GM19328 (cell line): ENCODE results near the gene GMDS.

Experiments used
- ATAC-seq: cut with Tn5 transposase; IDR thresholded peaks from one replicate; pipeline ENCODE4 v1.9.1; 2021; ENCODE audit warnings: mild to moderate bottlenecking, moderate library complexity; ENCODE audit not compliant: unreplicated experiment

GMDS gene

DNA sequence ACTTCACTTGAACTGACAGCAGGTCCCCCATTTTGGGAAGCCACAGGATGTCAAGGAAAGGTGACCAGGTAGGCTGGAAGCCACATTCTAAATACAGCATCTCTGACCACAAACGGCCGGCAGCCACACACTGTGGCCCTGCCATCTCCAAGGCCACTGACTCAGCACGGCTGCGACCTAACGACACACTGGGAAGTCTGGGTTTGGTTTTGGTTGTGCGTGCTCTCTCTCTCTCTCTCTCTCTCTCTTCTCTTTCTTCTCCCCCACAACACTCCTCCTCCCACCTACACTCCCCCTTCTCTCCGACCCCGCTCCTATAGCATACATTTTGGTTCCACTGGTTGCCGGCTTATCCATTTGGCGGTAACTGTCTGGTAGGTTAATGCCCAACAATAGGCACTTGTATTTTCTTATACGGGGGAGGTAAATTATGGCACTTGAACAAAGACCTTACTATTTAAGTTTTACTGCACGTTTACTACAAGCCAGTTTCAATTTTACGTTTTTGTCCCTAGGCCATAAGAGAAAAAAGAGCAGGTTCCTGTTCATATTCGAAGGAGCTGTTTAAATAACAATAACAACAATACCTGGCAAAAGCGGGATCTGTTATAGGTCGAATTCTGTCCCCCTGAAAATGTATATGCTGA is 103.6 kb downstream of the GMDS start:
- no peak for ATAC-seq

DNA sequence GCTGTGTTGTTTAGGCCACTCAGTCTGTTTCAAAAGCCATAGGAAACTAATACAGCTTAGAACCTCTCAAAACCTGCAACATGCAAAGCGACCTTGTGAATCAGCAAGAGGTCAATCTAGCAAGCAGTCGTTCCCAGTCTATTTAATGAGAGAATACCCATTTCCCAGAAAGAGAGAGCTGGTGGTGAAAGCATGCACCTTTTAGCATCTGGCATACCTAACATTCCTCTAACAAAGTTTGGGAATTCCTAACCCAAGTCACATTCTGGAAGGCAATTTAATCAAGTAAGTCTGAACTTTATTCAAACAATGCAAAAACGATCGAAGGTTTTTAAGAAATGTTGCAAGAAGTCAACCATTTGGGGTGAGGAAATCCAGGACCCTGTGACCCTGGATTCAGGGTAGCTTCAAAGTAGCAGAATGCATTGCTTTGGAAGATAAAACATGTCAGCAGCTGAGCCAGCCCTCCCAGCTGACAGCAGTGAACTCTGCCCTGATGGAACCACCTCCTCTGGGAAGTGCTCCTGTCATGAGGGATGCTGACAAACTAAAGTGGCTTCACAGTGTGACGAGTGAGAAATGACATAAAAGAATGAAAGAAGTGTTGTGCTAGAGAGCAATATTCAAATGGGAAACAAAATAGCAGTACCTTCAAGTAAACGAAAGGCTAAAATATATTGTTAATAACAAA is 104.8 kb downstream of the GMDS start:
- ATAC-seq = no peak

DNA sequence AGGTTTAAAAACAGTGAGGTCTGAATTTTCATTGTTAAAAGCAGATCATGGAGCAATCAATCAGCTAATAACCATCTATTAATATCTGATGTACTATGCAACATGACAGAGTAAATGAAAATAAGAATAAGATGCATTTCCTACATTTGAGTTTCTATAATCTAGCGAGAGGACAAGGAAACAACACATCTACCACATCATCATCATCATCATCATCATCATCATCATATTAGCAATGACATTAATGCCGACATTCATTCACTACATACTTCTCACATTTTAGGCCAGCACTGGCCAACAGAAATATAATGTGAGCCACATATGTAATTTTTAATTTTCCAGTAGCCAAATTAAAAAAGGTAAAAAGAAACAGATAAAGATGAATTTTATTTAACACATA is 110.0 kb downstream of the GMDS start:
- ATAC-seq = no peak

DNA sequence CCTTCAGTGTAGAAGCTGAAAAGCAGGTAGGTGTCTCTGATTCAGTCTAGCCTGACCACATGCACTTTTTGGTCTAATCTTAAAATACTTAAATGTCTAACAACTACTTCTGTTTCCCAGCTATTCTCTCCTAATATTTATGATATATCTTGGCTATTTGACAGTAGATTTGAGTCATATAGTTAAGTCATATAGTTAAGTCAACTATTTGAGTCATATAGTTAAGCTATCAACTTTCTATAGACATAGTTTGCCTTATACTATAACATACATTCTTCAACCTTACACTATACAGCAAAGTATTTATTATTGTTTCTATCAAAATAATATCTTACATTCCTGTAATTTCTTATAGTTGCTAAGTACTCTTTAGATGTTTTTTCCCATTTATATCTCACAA is 110.9 kb downstream of the GMDS start:
- no peak for ATAC-seq

DNA sequence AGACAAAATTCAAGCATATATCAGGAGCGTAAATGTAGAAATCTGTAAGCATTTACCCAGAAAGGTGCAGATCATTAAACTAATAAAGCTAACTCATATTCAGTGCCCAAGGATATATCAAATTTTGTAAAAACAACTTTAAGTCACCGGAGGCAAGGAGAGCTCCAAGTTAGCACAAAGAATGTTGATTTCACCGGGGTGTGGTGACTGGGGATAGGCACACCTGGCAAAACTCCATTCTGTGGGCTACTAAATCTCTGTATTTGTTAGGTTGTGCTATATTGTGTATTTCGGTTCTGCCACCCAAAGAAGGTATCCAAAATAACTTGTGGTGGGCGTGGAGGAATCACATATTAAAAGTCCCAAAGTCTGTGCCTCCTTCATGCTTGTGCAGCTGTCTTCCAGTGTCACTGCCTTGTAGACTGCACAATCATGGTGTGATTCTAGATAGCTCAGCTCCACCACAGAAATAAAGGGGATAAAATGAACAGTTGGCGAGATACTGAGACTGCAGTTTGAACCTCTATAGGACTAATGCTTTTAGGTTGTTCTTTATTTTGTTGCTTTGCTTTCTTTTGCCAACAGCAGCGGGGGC is 111.6 kb downstream of the GMDS start:
- no peak for ATAC-seq

DNA sequence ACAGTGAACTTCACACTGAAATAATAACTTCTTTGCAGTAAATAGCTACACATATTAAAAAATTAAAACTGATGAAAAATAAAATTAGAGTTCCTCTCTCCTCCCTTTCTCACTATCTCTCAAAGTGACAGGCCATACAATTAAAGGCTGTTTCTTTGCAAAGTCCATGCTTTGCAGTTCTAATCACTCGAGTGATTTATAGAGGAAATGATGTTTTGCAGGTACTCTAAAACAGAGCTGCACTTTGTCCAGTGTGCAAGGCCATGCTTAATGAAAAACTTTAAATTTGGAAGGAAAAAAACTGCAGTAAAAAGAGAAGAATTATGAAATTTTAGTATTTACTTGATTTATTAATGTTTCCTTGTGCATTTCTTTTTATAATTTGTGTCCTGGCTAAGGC is 112.5 kb downstream of the GMDS start:
- no peak for ATAC-seq

DNA sequence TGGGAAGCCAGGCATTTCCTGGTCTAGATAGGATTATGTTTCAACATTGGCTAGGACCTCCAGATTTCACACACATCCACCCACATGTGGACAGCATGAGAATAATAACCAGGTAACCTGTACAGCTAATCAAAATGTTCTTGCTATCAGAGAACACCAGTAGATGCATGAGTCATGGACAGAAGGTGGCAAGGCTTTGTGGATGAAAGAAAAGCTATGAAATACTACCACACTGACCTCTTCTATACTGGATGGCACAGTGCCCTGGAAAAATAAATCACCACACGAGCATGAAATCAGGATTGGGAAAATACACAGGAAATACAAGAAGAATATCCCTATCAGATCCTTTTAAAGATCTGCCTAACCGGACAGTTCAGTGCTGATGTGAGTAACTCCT is 113.0 kb downstream of the GMDS start:
- no peak for ATAC-seq

DNA sequence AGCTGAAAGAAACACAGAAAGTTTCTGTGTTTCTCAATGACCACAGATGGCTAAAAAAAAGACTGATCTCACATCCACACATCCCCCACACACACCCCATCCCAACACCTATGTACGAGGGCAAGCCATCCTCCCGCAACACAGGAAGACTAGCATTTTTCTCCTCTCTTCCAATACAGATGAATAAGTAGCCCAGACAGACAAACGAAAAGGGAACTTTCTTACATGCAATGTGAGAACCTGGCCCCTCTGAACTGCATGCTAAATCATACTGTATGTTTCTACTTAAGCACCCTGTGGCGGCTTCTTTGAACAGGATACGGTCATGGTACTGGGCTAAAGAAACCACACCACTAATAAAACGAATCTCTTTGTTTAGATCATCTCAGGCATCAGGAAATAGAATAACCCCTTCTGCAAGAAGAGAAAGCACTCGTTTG is 116.2 kb downstream of the GMDS start:
- ATAC-seq = no peak

DNA sequence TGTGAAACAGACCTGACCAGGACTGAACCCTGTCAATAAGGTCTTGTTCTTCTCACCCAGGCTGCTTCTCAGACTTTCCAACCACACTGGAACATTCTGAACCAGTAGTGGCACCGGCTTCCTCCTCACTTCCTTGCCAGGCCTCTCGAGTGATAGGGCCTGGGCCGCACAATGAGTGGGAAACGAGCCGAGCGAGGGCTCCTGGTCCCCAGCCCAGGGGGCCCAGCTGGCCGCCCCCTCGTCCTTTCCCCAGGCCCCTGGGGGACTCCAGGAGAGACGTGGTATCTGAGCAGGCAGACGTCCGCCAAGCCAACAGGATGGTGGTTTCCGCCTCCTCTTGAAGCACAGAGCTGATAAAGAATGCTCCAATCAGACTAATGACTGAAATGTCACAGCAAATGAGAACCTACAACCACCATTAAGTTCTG is 117.9 kb downstream of the GMDS start:
- no peak for ATAC-seq

DNA sequence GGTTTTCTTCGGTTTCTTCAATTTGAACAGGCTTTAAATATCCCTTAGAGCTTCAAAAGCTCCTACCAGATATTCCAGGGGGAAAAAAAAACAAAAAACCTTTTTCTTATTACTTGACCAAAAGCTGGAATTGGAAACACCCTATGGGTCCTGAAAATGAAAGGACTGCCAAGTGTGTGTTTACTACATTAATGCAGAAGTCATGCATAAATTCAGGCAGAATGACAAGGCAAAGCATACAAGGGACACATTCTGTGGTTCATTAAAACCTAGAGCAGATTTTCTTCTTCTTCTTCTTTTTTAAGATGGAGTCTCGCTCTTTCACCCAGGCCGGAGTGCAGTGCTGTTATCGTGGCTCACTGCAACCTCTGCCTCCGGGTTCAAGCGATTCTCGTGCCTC is 119.1 kb downstream of the GMDS start:
- no peak for ATAC-seq

DNA sequence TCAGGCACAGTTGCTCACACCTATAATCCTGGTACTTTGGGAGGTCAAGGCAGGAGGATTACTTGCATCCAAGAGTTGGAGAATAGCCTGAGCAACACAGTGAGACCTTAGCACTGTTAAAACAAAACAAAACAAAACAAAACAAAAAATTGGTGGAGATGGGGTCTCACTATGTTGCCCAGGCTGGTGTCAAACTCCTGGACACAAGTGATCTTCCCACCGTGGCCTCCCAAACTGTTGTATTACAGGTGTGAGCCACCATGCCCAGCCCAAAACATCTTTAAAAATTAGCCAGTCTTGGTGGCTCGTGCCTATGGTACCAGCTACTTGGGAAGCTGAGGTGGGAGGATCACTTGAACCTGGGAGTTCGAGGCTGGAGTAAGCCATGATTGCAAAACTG is 120.2 kb downstream of the GMDS start:
- no peak for ATAC-seq

DNA sequence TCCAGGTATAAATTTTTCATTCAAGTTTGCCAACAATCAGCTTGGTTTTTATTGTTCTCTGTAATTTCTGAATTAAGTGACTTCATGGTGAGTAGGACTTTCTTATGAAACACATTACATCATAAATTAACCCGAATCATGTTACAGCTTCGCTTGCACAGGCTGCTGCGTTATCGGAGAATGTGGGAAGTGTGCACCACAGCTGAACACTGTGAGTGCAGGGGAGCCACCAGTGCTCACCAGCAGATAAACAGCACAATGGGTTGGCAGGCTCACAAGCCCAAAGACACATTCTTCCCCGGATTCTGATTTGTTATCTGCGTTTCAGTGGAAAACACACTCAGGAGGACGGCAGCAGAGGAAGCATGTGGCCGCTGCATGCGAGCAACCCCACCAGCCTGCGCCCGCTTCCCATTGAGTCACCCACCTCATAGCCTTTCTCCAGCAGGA is 121.1 kb downstream of the GMDS start:
- ATAC-seq = no peak

DNA sequence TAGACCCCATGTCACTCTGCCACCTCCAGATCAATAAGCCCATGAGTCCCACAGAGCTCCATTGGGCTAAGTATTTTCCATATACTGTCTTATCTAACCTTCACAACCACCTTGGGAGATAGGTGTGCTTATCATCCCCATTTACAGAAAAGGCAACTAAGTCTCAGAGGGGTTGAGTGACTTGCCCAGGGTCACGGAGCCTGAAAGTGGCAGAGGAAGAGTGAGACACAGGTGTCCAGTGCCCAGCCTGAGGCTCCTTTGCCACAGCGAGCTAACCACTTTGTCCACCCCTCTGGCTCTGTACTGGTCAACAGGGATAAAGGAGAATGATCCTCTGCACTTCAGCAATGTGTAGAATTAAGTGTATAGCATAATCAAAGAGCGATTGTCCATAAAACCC is 124.5 kb downstream of the GMDS start:
- ATAC-seq = no peak

DNA sequence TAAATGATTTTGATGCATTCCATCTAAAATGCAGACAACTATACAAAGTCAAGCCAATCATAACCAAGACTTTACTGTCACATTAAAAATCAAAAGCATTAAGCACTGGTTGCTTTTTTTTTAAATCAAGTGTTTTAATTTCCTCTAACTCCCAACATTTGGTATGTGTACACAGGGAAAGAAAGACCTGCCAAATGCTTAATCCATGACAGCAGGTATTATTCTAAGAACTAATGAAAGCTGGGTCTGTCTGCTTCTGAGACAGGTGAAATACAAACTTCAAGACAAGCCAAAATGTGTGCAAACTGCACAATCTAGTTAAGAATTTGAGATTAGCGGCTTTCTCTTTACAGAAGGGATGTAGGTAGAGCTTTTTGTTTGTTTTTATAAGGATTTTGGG is 126.1 kb downstream of the GMDS start:
- no peak for ATAC-seq

DNA sequence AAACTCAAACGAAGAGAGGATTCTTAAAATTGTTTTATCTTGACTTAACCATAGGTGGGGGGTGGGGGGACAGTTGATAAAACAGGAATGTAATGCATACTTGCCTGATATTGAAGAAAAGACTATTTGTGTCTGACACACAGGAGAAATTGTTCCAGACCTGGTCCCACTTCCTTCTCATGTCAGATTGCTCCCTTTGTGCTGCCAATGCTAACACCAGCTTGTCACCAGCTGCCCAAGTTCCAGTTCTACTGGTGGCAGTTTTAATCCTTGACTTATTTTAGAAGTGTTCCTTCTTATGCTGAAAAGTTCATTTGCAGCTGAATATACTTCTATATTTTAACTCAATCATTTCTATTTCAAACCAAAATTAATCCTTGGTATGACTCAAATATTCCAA is 127.3 kb downstream of the GMDS start:
- no peak for ATAC-seq

DNA sequence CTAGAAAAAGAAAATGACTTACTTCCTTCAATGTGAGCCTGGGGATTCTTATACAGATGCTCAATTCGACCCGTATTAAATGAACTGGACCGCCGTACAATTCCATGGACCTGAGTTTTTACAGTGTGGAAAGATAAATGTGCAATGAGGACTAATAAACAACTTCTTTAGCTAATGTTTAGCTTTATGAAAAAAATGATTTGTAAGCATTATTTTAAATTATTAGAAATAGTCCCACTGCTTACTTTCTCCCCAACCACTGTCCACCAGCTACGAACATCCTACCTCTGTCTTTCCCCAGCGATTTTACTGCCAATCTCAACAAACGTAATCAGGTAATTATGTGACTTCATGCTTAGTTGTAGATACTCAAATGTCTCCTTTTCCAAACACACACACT is 128.0 kb downstream of the GMDS start:
- no peak for ATAC-seq

DNA sequence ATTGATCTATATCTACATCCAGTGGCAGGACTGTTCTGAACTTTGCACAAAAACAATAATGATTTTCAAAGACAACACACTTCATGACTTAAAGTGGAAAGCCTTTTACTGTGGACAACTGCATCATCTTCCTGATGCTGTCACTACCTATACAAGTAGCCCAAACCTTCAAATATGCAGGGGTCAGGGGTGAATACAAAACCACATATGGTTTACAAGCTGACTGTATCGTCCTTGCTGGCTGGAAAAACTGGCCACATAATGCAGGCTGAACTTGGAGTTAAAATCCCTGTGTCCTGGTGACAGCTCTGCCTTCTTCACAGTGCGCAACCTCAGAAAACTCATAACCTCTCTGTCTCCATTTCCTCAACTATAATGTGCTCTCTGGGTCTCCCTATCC is 128.9 kb downstream of the GMDS start:
- ATAC-seq = no peak

DNA sequence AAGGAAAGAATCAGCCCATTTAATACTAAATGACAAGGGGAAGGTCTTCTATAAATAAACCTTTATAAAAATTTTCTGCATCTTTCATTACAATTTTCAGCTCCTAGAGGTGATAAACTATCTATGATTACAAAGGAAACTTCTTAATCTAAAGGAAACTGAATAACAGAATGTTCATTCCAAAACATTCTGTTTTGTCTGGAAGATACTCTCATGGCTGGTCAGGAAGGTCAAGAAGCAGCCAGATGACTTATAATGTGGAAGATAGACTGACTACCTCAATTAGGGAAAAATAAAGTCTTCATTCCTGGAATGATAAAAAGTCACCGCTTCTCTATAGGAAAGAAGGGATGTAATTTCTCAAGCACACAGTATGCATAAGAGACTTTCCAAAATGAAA is 131.3 kb downstream of the GMDS start:
- no peak for ATAC-seq

DNA sequence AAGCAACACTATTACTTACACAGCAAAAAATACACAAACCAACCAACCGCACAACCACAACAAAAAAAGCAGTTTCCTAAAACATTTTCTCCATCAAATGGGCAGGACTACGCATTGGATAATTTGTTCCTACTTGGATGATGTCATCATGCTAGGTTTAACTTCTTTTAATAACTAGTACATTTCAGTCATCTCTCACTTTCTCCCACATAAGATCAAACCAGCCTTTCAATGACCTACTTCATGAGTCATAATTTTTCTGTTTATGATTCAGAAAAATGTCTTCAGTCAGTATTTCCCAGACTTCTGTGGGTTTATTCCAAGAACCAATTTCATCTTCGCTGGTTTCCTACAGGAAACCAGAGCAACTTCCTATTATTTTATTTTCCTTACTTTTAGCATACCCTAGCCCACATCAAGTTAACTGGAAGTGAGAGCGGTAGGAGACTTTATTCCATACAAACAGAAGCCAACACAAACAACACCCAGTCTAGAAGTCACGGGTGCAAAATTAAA is 134.2 kb downstream of the GMDS start:
- ATAC-seq = no peak

DNA sequence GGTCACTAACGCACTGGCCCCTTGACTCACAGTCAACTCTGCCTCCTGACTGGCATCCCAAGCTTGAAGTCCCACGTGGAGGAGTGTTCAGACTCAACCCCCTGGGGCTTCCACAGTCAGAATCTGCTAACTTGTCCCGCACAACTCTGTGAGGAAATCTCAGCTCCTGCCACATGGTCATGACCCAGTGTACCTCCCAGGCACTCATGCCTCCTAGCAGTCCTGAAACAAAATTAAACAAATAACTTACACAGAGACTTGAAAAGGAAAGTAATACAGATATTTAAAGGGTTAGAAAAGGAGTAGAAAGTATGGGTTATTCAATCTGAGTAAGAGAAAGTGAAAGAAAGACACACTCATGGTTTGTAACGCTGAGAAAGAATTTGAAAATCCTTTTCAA is 134.9 kb downstream of the GMDS start:
- no peak for ATAC-seq

DNA sequence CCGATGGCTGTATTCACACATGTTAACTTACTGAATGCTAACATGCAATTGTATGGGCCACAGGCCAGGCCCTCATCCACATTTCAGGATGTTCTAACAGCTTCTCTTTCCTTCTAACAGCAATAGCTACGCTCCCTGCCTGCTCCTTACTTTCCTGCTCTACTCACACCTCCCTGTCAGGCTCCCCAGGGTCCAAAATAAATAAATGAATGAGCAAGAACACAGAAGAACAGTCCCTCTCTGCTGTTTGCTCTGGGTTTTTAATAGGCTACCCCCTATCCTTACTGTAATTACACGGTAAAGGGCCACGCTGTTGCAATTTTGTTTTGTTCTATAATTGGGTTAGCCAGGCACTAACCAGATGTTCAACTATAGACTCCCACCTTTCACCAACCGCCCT is 135.6 kb downstream of the GMDS start:
- no peak for ATAC-seq

DNA sequence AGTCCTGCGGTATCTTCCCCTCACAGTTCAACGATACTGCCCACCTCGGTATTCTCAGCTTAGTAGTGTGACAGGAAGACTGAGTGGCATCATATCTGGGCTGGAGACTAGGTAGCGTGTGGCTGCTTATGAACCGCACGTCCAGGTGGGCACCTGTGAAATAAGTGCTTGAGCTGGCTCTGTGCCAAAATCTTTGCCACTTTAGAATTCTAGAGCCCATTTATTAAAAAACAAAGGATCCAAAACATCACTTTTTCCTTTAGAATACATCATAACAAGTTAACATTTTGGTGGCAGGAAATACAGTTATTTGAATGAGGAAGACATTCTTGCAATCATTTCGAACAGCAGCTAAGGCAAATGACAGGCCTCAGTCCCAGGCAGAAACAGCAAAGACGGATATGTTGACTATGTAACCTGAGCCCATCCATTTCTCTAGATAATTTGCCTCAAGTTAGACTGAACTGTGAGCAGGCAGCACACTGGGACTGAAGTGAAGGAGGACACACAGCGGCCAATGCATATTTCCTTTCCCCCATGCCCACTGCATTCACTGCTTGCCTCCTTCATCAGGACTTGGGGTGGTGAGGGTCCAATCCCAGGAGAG is 136.6 kb downstream of the GMDS start:
- ATAC-seq = no peak
